Stimulated activated memory B cell treated with anti-CD40 and anti-IgM and Interleukin-4, amounts not matched to agents 10 μg/mL and 1 μg/mL and 100 μg/mL, for 72 hours (primary cell): ENCODE data around the gene GOLT1B.

Experiments
- ATAC-seq: fragments of 150-1000 bp; cut with Tn5 transposase; 2 replicates; pipeline ENCODE4 v1.10.0; 2021
- H3K27ac Mint-ChIP-seq: one replicate; pipeline ENCODE4 v1.8.0; 2022; ENCODE audit warnings: mild to moderate bottlenecking, mixed read lengths
- H3K27me3 Mint-ChIP-seq: one replicate; pipeline ENCODE4 v1.8.0; 2022; ENCODE audit warnings: mixed read lengths
- H3K36me3 Mint-ChIP-seq: one replicate; pipeline ENCODE4 v1.8.0; 2022; ENCODE audit warnings: mixed read lengths
- H3K4me1 Mint-ChIP-seq: one replicate; pipeline ENCODE4 v1.8.0; 2022; ENCODE audit warnings: mixed read lengths
- H3K4me3 Mint-ChIP-seq: one replicate; pipeline ENCODE4 v1.8.0; 2022; ENCODE audit warnings: mild to moderate bottlenecking, moderate library complexity, mixed read lengths
- H3K9me3 Mint-ChIP-seq: one replicate; pipeline ENCODE4 v1.8.0; 2022; ENCODE audit warnings: mixed read lengths

GOLT1B gene

GRCh38 chr12:21542403-21542802 lies 40.8 kb downstream of the GOLT1B start:
- no peak overlapping the region for H3K27ac Mint-ChIP-seq
- no peak overlapping the region for H3K4me3 Mint-ChIP-seq
- no peaks in the 10 kb centered on the region for H3K36me3 Mint-ChIP-seq
- H3K27me3 Mint-ChIP-seq = peaks cover 21% of the 10 kb centered on the region
- no peaks in the 10 kb centered on the region for H3K9me3 Mint-ChIP-seq
- no peaks in the 10 kb centered on the region for H3K4me1 Mint-ChIP-seq
- ATAC-seq = no peak

GRCh38 chr12:21543151-21543550 lies 41.6 kb downstream of the GOLT1B start:
- Mint-ChIP-seq H3K27ac (no peak overlapping the region), H3K36me3 (no peaks in the 10 kb centered on the region), H3K9me3 (no peaks in the 10 kb centered on the region), H3K4me3 (no peak overlapping the region), H3K27me3 (peaks cover 21% of the 10 kb centered on the region), H3K4me1 (no peaks in the 10 kb centered on the region)
- no peak for ATAC-seq

GRCh38 chr12:21545557-21545956 lies 44.0 kb downstream of the GOLT1B start:
- no peak for ATAC-seq
- Mint-ChIP-seq H3K4me3 (no peak overlapping the region), H3K27ac (no peak overlapping the region)

GRCh38 chr12:21546716-21547115 lies 45.1 kb downstream of the GOLT1B start:
- H3K27ac Mint-ChIP-seq = no peak overlapping the region
- no peaks in the 10 kb centered on the region for H3K9me3 Mint-ChIP-seq
- H3K4me3 Mint-ChIP-seq = no peak overlapping the region
- no peak for ATAC-seq
- H3K27me3 Mint-ChIP-seq = peaks cover 21% of the 10 kb centered on the region
- no peaks in the 10 kb centered on the region for H3K36me3 Mint-ChIP-seq
- H3K4me1 Mint-ChIP-seq = no peaks in the 10 kb centered on the region

More at GRCh38 chr12:21545557-21545956, 44.0 kb downstream of the GOLT1B start:
- Mint-ChIP-seq H3K4me1 (no peaks in the 10 kb centered on the region), H3K36me3 (no peaks in the 10 kb centered on the region), H3K27me3 (peaks cover 21% of the 10 kb centered on the region), H3K9me3 (no peaks in the 10 kb centered on the region)

- Mint-ChIP-seq H3K27me3 (peaks cover 21% of the 10 kb centered on the region), H3K36me3 (no peaks in the 10 kb centered on the region), H3K27ac (no peak overlapping the region), H3K4me1 (no peaks in the 10 kb centered on the region), H3K4me3 (no peak overlapping the region), H3K9me3 (no peaks in the 10 kb centered on the region)
- no peak for ATAC-seq
Measured at GRCh38 chr12:21547437-21547836, 45.8 kb downstream of the GOLT1B start.

- Mint-ChIP-seq H3K36me3 (no peaks in the 10 kb centered on the region), H3K27ac (no peak overlapping the region), H3K27me3 (no peaks in the 10 kb centered on the region), H3K4me1 (peaks cover 4% of the 10 kb centered on the region), H3K4me3 (no peak overlapping the region), H3K9me3 (peaks cover 6% of the 10 kb centered on the region)
- no peak for ATAC-seq
Measured at GRCh38 chr12:21551841-21552465, 50.4 kb downstream of the GOLT1B start.

- Mint-ChIP-seq H3K27me3 (no peaks in the 10 kb centered on the region), H3K4me3 (no peak overlapping the region), H3K36me3 (no peaks in the 10 kb centered on the region), H3K27ac (no peak overlapping the region), H3K9me3 (peaks cover 6% of the 10 kb centered on the region), H3K4me1 (peaks cover 4% of the 10 kb centered on the region)
- ATAC-seq = no peak
Measured at GRCh38 chr12:21552635-21553328, 51.2 kb downstream of the GOLT1B start.

GRCh38 chr12:21553329-21553675 lies 51.7 kb downstream of the GOLT1B start:
- Mint-ChIP-seq H3K27me3 (no peaks in the 10 kb centered on the region), H3K9me3 (peaks cover 6% of the 10 kb centered on the region), H3K27ac (no peak overlapping the region), H3K4me1 (peaks cover 4% of the 10 kb centered on the region), H3K36me3 (no peaks in the 10 kb centered on the region), H3K4me3 (no peak overlapping the region)
- no peak for ATAC-seq

- Mint-ChIP-seq H3K27me3 (no peaks in the 10 kb centered on the region), H3K36me3 (no peaks in the 10 kb centered on the region), H3K27ac (no peak overlapping the region), H3K9me3 (peaks cover 6% of the 10 kb centered on the region), H3K4me3 (no peak overlapping the region), H3K4me1 (peaks cover 4% of the 10 kb centered on the region)
- no peak for ATAC-seq
Measured at GRCh38 chr12:21558100-21558679, 56.6 kb downstream of the GOLT1B start.

GRCh38 chr12:21559855-21560569 lies 58.4 kb downstream of the GOLT1B start:
- Mint-ChIP-seq H3K27ac (no peak overlapping the region), H3K4me1 (no peaks in the 10 kb centered on the region), H3K27me3 (no peaks in the 10 kb centered on the region), H3K9me3 (no peaks in the 10 kb centered on the region), H3K4me3 (no peak overlapping the region), H3K36me3 (no peaks in the 10 kb centered on the region)
- no peak for ATAC-seq

- no peak for ATAC-seq
- Mint-ChIP-seq H3K36me3 (no peaks in the 10 kb centered on the region), H3K4me3 (no peak overlapping the region), H3K27me3 (no peaks in the 10 kb centered on the region), H3K9me3 (no peaks in the 10 kb centered on the region), H3K27ac (no peak overlapping the region), H3K4me1 (no peaks in the 10 kb centered on the region)
Measured at GRCh38 chr12:21561158-21561557, 59.6 kb downstream of the GOLT1B start.

- Mint-ChIP-seq H3K4me3 (no peak overlapping the region), H3K27ac (no peak overlapping the region), H3K4me1 (no peaks in the 10 kb centered on the region), H3K27me3 (no peaks in the 10 kb centered on the region), H3K9me3 (no peaks in the 10 kb centered on the region), H3K36me3 (no peaks in the 10 kb centered on the region)
- ATAC-seq = no peak
Measured at GRCh38 chr12:21562859-21563258, 61.3 kb downstream of the GOLT1B start.

GRCh38 chr12:21566223-21566906 lies 64.8 kb downstream of the GOLT1B start:
- no peak for ATAC-seq
- H3K4me3 Mint-ChIP-seq = no peak overlapping the region
- H3K27ac Mint-ChIP-seq = no peak overlapping the region
- no peaks in the 10 kb centered on the region for H3K9me3 Mint-ChIP-seq
- H3K27me3 Mint-ChIP-seq = no peaks in the 10 kb centered on the region
- H3K36me3 Mint-ChIP-seq = no peaks in the 10 kb centered on the region
- no peaks in the 10 kb centered on the region for H3K4me1 Mint-ChIP-seq

- no peaks in the 10 kb centered on the region for H3K9me3 Mint-ChIP-seq
- no peak overlapping the region for H3K27ac Mint-ChIP-seq
- H3K36me3 Mint-ChIP-seq = no peaks in the 10 kb centered on the region
- ATAC-seq = no peak
- H3K4me3 Mint-ChIP-seq = no peak overlapping the region
- H3K4me1 Mint-ChIP-seq = no peaks in the 10 kb centered on the region
- H3K27me3 Mint-ChIP-seq = no peaks in the 10 kb centered on the region
Measured at GRCh38 chr12:21566907-21567394, 65.4 kb downstream of the GOLT1B start.
